ENCODE data around the gene ACOX2.

GRCh38 chr3:58564054-58564453 is 27.1 kb upstream of the ACOX2 start:
- TF ChIP-seq POLR2A (IDR thresholded peaks at IDR 0.05) (no peak), CTCF (IDR thresholded peaks at IDR 0.05) (no peak)

Data from body of pancreas (tissue), 4 donors.